HepG2 (cell line): ENCODE results near the gene CHRNB1. TPM values are rescaled to one million over a fixed set of nuclear protein-coding genes. Genes with fewer than 3 reads are reported as not detected.

Experiments
- DPF2 ChIP-seq: sonication (generic); formaldehyde crosslinking; IDR thresholded peaks from 2 replicates; pipeline ENCODE4 v1.4.0; 2020; ENCODE audit warnings: mild to moderate bottlenecking, low read depth, missing genetic modification reagents, borderline replicate concordance
- EED ChIP-seq: sonication (generic); formaldehyde crosslinking; IDR thresholded peaks from 2 replicates; pipeline ENCODE4 v1.5.0; 2020; ENCODE audit warnings: mild to moderate bottlenecking, missing genetic modification reagents
- HNF1B ChIP-seq: sonication (generic); formaldehyde crosslinking; IDR thresholded peaks from 2 replicates; pipeline ENCODE4 v1.5.1; 2020; ENCODE audit warnings: mild to moderate bottlenecking, moderate library complexity, missing genetic modification reagents
- ISL2 ChIP-seq: sonication (generic); formaldehyde crosslinking; IDR thresholded peaks from 2 replicates; pipeline ENCODE4 v1.5.0; 2020; ENCODE audit warnings: missing genetic modification reagents
- KAT8 ChIP-seq: IDR thresholded peaks from 2 replicates; pipeline ENCODE4 v1.6.1; 2016; ENCODE audit warnings: missing genetic modification reagents, missing compliant biosample characterization
- NCOA5 ChIP-seq: sonication (generic); formaldehyde crosslinking; IDR thresholded peaks from 2 replicates; pipeline ENCODE4 v1.4.0; 2020; ENCODE audit warnings: missing genetic modification reagents
- NCOR1 ChIP-seq: fragments of 200-600 bp; sonication (generic); IDR thresholded peaks from 2 replicates; pipeline ENCODE4 v1.7.0; 2017; ENCODE audit warnings: antibody characterized with exemption, low read length, borderline replicate concordance
- NFIB ChIP-seq: sonication (generic); formaldehyde crosslinking; IDR thresholded peaks from 2 replicates; pipeline ENCODE4 v1.9.0; 2021; ENCODE audit warnings: missing genetic modification reagents, mild to moderate bottlenecking, borderline replicate concordance
- NFKB2 ChIP-seq: sonication (generic); formaldehyde crosslinking; IDR thresholded peaks from 2 replicates; pipeline ENCODE4 v1.4.0; 2020; ENCODE audit warnings: missing genetic modification reagents, borderline replicate concordance
- NR2C2 ChIP-seq: sonication (generic); formaldehyde crosslinking; IDR thresholded peaks from 2 replicates; pipeline ENCODE4 v1.4.0; 2020; ENCODE audit warnings: missing genetic modification reagents, mild to moderate bottlenecking, moderate library complexity, borderline replicate concordance
- TAF15 ChIP-seq: fragments of 200-400 bp; formaldehyde crosslinking; IDR thresholded peaks from one replicate; pipeline ENCODE4 v1.6.1; 2018; ENCODE audit warnings: mild to moderate bottlenecking, low read depth, low read length; ENCODE audit not compliant: poor library complexity, severe bottlenecking
- TRIM24 ChIP-seq: sonication (generic); formaldehyde crosslinking; IDR thresholded peaks from 2 replicates; pipeline ENCODE4 v1.8.0; 2022; ENCODE audit warnings: mild to moderate bottlenecking, missing genetic modification reagents
- ZBTB20 ChIP-seq: sonication (generic); formaldehyde crosslinking; IDR thresholded peaks from 2 replicates; pipeline ENCODE4 v1.8.1; 2023; ENCODE audit warnings: missing genetic modification reagents, low read depth, mild to moderate bottlenecking, borderline replicate concordance
- ZBTB34 ChIP-seq: sonication (generic); formaldehyde crosslinking; IDR thresholded peaks from 2 replicates; pipeline ENCODE4 v1.8.0; 2022; ENCODE audit warnings: mild to moderate bottlenecking, missing genetic modification reagents
- ZBTB8A ChIP-seq: sonication (generic); formaldehyde crosslinking; IDR thresholded peaks from 2 replicates; pipeline ENCODE4 v1.4.0; 2020; ENCODE audit warnings: mild to moderate bottlenecking, low read depth, missing genetic modification reagents, borderline replicate concordance
- ZFP36L1 ChIP-seq: sonication (generic); formaldehyde crosslinking; IDR thresholded peaks from 2 replicates; pipeline ENCODE4 v1.8.0; 2022; ENCODE audit warnings: mild to moderate bottlenecking, missing genetic modification reagents, moderate library complexity
- ZNF432 ChIP-seq: sonication (generic); formaldehyde crosslinking; IDR thresholded peaks from 2 replicates; pipeline ENCODE4 v1.5.0; 2020; ENCODE audit warnings: missing genetic modification reagents, mild to moderate bottlenecking, borderline replicate concordance
- ZNF558 ChIP-seq: sonication (generic); formaldehyde crosslinking; IDR thresholded peaks from 2 replicates; pipeline ENCODE4 v1.9.0; 2022; ENCODE audit warnings: mild to moderate bottlenecking, missing genetic modification reagents, borderline replicate concordance
- ZNF570 ChIP-seq: sonication (generic); formaldehyde crosslinking; IDR thresholded peaks from 2 replicates; pipeline ENCODE4 v1.4.0; 2020; ENCODE audit warnings: mild to moderate bottlenecking, missing genetic modification reagents, borderline replicate concordance
- ZNF644 ChIP-seq: IDR thresholded peaks from 2 replicates; pipeline ENCODE4 v1.6.1; 2016; ENCODE audit warnings: low read depth
- ZNF746 ChIP-seq: sonication (generic); formaldehyde crosslinking; IDR thresholded peaks from 2 replicates; pipeline ENCODE4 v1.8.0; 2022; ENCODE audit warnings: mild to moderate bottlenecking, missing genetic modification reagents
- ZNF775 ChIP-seq: sonication (generic); formaldehyde crosslinking; IDR thresholded peaks from 2 replicates; pipeline ENCODE4 v1.4.0; 2020; ENCODE audit warnings: missing genetic modification reagents, mild to moderate bottlenecking, moderate library complexity, borderline replicate concordance
- ZNF780A ChIP-seq: sonication (generic); formaldehyde crosslinking; IDR thresholded peaks from 2 replicates; pipeline ENCODE4 v1.8.0; 2022; ENCODE audit warnings: mild to moderate bottlenecking, missing genetic modification reagents, moderate library complexity
- ZZZ3 ChIP-seq: sonication (generic); formaldehyde crosslinking; IDR thresholded peaks from 2 replicates; pipeline ENCODE4 v1.4.0; 2020; ENCODE audit warnings: missing genetic modification reagents, mild to moderate bottlenecking, borderline replicate concordance
- polyA plus RNA-seq, 8 experiments: library from polyadenylated mRNA; depleted of rRNA in 3 of 8; stranded (reverse) in 7 of 8; unstranded in 1 of 8; fragments of >200 nt; fragmentation: Illumina TruSeq in 4 of 8; extraction: Trizol in 4 of 8; gene quantifications; 2 replicates each; pipeline versions ENCODE4 v1.2.1 to v1.2.3, GENCODE V29; 2011 to 2016; ENCODE audit warnings: low read depth in 4 of 8, missing spikeins in 1 of 8, mixed read lengths in 1 of 8; ENCODE audit not compliant: insufficient read depth in 1 of 8
- total RNA-seq, 5 experiments: library from RNA; depleted of rRNA; stranded (reverse); fragments of >200 nt; fragmentation: Illumina TruSeq; extraction: Trizol; gene quantifications; 2 replicates each; pipeline ENCODE4 v1.2.3, GENCODE V29; 2016; ENCODE audit warnings: low read depth in 1 of 5

Gene CHRNB1
- total and polyA plus RNA-seq, 2 of the 13 experiments (the other 11 are each of a cell fraction or from before 2014, with no cell fraction given), result 5.4 to 33.7 TPM

GRCh38 chr17:7444682-7445618 is at the start of gene CHRNB1 (continued):
- TF ChIP-seq ZNF780A (no peak), ZFP36L1 (CRISPR knock-in tag) (no peak; the same call in 1 of the 2 replicates), ISL2 (CRISPR knock-in tag) (no peak), ZNF558 (no peak), TRIM24 (CRISPR knock-in tag) (no peak), ZNF570 (CRISPR knock-in tag) (no peak), NFKB2 (0 out of 2 replicates have a peak, but pooled peaks have one; percentile 49), HNF1B (CRISPR knock-in tag) (no peak), NR2C2 (peak; percentile 86), EED (CRISPR knock-in tag) (0 out of 2 replicates have a peak, but pooled peaks have one; percentile 56), ZNF775 (CRISPR knock-in tag) (no peak), NCOA5 (no peak), ZBTB34 (no peak), ZBTB8A (CRISPR knock-in tag) (no peak), ZNF644 (CRISPR knock-in tag) (no peak), NFIB (no peak), ZNF432 (CRISPR knock-in tag) (no peak), TAF15 (no peak), ZNF746 (CRISPR knock-in tag) (peak; percentile 67; the same call in 1 of the 2 replicates), ZBTB20 (CRISPR knock-in tag) (no peak), DPF2 (CRISPR knock-in tag) (no peak; the same call in 1 of the 2 replicates), KAT8 (CRISPR knock-in tag) (peak; percentile 46; the same call in 1 of the 2 replicates), ZZZ3 (CRISPR knock-in tag) (0 out of 2 replicates have a peak, but pooled peaks have one; percentile 36), NCOR1 (peak; percentile 19; the same call in 1 of the 2 replicates)
